AG04450 (cell line): ENCODE data around the gene CCDC12. TPM values are rescaled to one million over a fixed set of nuclear protein-coding genes. Genes with fewer than 3 reads are reported as not detected.

Source experiments
- CTCF ChIA-PET: fragments of 300-600, 350-600 bp; formaldehyde crosslinking; extraction: SDS; loops from one replicate; lab custom pipeline; 2022; ENCODE audit warnings: antibody characterized with exemption, inconsistent platforms; lab: Charles Lee
- POLR2A ChIA-PET: fragments of 350-600 bp; formaldehyde crosslinking; extraction: SDS; loops from one replicate; lab custom pipeline; 2021; ENCODE audit warnings: antibody characterized with exemption, inconsistent platforms; lab: Yijun Ruan, JAX
- DNase-seq: peaks from one replicate; pipeline ENCODE4 v3.0.0-alpha.2; 2011; ENCODE audit warnings: low read depth, low spot score
- H3K27ac ChIP-seq: one replicate; pipeline ENCODE4 v1.5.1; 2012; ENCODE audit warnings: low read depth, low read length, control low read depth
- H3K27me3 ChIP-seq: one replicate; pipeline ENCODE4 v1.6.0; 2012; ENCODE audit warnings: low read length; ENCODE audit not compliant: control insufficient read depth, insufficient read depth
- H3K4me3 ChIP-seq: 2 replicates; pipeline ENCODE4 v1.5.1; 2011; ENCODE audit warnings: mild to moderate bottlenecking, low read depth, low read length, control low read depth
- H3K9me3 ChIP-seq: 2 replicates; pipeline ENCODE4 v1.5.1; 2012; ENCODE audit warnings: low read length; ENCODE audit not compliant: control insufficient read depth, insufficient read depth
- polyA plus RNA-seq: library from polyadenylated mRNA; depleted of rRNA; stranded (reverse); fragments of >200 nt; gene quantifications from 2 replicates; pipeline ENCODE4 v1.2.3, GENCODE V29; 2011
- TF ChIP-seq, protein P1 (sequence below): IDR thresholded peaks from 2 replicates; pipeline ENCODE4 v1.5.1; 2011; ENCODE audit warnings: low read depth, low read length, control low read depth, inconsistent platforms

Gene CCDC12
- polyA plus RNA-seq, 1 experiment: 18.3 TPM

DNA sequence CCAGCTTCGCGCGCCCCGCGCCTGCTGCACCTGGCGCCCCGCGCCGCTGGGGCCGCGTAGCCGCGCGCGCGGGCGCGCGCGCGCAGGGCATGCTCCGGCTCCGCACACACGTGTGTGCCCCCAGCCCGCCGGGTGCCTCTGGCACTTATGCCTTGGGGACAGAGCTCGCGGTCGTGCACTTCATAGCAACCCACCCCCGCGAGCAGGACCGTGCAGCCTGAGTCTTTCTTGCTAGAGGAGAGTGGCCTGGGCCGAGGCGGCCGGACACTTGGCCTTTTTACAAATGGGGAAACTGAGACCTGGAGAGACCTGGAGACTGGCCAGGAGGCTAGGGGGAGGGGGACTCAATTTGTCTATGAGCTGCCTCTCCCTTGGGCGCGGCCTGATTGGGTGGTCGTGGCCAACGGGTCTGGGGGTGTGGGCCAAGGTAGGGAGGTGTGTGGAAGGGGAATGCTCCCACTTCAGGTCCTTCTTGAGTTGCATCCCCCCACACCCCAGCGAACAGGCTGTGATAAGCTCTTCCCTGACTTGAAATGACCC lies 3.5 kb upstream of the CCDC12 start:
- Histone ChIP-seq H3K9me3 (no peaks in the 10 kb centered on the region; the same call in 1 of the 2 replicates), H3K27ac (no peak overlapping the region), H3K27me3 (no peaks in the 10 kb centered on the region), H3K4me3 (peak overlapping the region; percentile 75)
- POLR2A ChIA-PET: interaction anchor here (0.8 to 1.8 kb wide), 4 partner anchors 15 to 44 kb away, joined by 3 to 8 read pairs (median 4); no protein-coding TSS in a partner anchor
- no peak for DNase-seq
- CTCF ChIA-PET: interaction anchor here (1.5 kb wide), 1 partner anchor 44 kb away, joined by 6 read pairs; no protein-coding TSS in a partner anchor
- TF ChIP-seq, protein P1, sequence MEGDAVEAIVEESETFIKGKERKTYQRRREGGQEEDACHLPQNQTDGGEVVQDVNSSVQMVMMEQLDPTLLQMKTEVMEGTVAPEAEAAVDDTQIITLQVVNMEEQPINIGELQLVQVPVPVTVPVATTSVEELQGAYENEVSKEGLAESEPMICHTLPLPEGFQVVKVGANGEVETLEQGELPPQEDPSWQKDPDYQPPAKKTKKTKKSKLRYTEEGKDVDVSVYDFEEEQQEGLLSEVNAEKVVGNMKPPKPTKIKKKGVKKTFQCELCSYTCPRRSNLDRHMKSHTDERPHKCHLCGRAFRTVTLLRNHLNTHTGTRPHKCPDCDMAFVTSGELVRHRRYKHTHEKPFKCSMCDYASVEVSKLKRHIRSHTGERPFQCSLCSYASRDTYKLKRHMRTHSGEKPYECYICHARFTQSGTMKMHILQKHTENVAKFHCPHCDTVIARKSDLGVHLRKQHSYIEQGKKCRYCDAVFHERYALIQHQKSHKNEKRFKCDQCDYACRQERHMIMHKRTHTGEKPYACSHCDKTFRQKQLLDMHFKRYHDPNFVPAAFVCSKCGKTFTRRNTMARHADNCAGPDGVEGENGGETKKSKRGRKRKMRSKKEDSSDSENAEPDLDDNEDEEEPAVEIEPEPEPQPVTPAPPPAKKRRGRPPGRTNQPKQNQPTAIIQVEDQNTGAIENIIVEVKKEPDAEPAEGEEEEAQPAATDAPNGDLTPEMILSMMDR: no peak

DNA sequence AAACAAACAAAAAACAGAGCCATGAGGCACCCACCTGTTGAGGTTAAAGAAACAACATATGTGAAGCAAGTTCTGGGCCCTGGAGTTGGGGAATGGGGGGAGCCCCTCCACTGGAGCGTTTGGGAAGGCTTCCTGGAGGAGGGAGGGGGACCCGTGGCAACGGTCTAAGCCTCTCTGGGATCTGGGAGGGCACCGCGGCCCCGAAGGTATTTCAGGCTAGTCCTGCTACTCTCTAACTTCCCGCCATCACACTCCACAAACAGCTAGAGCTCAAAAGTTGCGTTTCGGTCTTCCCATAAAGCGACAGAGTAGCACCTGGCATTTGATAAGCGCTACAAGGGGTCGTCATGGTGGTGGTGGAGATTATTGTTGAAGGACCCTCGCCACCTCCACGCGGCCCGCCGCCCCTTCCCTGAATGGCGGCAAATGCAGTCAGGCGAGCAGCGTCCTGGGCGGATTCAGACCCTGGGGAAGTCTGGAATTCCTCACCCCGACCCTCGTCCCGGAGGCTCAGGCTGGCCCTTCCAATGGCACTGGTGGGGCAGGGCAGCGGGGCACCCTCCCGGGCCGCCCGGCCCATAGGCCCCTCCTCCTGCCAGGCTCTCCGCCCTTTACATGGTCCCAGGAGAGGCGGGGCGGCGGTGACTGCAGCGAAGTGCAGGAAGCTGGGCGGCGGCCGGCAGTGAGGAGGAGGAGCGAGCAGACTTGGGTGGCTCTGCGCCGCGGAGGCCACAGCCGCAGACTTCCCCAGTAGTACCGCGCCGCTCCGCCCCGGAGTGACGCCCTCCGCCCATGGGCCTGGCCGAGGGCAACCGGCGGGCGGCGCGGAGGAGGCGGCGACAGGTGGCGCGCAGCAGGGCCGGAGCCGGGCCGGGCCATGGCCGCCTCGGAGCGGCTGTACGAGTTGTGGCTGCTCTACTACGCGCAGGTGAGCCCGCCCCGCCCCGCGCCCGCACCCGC lies 2.7 kb upstream of the CCDC12 start, which contains the start of gene NBEAL2:
Gene NBEAL2 (plus strand): TSS at position 682 of the 960 bp plus-strand sequence. CDS start 196 bp downstream, at position 878.
- H3K9me3 ChIP-seq: no peaks in the 10 kb centered on the region; the same call in 1 of the 2 replicates
- TF ChIP-seq, protein P1: no peak
- H3K4me3 ChIP-seq: peak within 1 kb of the TSS; percentile 75
- CTCF ChIA-PET: interaction anchor here (0.6 to 1.5 kb wide), 2 partner anchors 44 to 382 kb away, joined by 3 to 6 read pairs; no protein-coding TSS in a partner anchor
- peak within 1 kb of the TSS; percentile 3 for H3K27ac ChIP-seq
- H3K27me3 ChIP-seq: no peaks in the 10 kb centered on the region
- POLR2A ChIA-PET: interaction anchor here (0.8 to 1.8 kb wide), 4 partner anchors 14 to 43 kb away, joined by 3 to 8 read pairs (median 4); no protein-coding TSS in a partner anchor
- DNase-seq: peak; percentile 64

DNA sequence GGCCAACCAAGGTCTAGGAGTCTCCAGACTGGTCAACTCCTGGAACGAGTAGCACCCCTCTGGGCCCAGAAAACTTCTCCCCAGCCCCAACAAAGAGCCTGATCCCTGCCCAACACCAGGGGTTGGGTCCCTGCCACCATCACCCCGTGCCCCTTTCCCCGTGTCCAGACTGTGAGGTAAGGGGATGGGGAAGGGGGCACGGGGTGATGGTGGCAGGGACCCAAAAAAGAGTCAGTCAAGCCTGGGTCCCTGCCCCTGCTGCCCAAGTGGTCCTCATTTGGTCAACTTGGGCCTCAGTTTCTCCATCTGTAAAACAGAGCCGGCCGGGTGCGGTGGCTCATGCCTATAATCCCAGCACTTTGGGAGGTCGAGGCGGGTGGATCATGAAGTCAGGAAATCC lies 1.8 kb upstream of the CCDC12 start:
- POLR2A ChIA-PET: no interaction called here
- Histone ChIP-seq H3K4me3 (no peak overlapping the region), H3K9me3 (no peaks in the 10 kb centered on the region; the same call in 1 of the 2 replicates), H3K27me3 (no peaks in the 10 kb centered on the region), H3K27ac (no peak overlapping the region)
- CTCF ChIA-PET: no interaction called here
- no peak for DNase-seq
- TF ChIP-seq, protein P1: no peak

DNA sequence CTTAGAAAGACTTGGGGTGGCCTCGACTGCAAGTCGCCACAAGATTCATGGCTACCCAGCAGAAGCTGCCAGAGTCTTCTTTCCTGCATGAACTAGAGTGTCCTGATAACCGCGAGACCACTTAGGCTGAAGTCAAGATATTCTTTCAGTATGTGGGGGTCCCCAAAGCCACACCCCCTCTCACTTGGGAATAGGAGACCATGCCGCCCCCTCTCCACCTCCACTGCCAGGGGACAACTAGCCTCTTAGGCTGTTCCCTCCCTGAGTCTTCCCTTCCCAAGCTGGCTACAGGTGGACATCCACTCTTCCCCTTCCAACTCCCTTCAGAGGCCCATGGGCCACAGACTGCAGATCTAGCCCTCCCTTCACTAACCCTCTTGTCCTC lies 1.3 kb upstream of the CCDC12 start:
- DNase-seq: no peak
- ChIA-PET POLR2A (no interaction called here), CTCF (interaction anchor here (1.1 kb wide), 1 partner anchor 54 kb away, joined by 5 read pairs; no protein-coding TSS in a partner anchor)
- Histone ChIP-seq H3K27me3 (no peaks in the 10 kb centered on the region), H3K9me3 (no peaks in the 10 kb centered on the region; the same call in 1 of the 2 replicates), H3K27ac (no peak overlapping the region), H3K4me3 (no peak overlapping the region)
- TF ChIP-seq, protein P1: no peak
